ENCODE results near the gene MYOCD.

- no peak for TF ChIP-seq CTCF (IDR thresholded peaks at IDR 0.05)
- TF ChIP-seq POLR2AphosphoS5 (IDR thresholded peaks at IDR 0.05) = no peak
Measured at GRCh38 chr17:12722282-12722681, 56.6 kb downstream of the MYOCD start.
